Smooth muscle cell (in vitro differentiated cells): ENCODE data around the gene C13orf46. TPM values are rescaled to one million over a fixed set of nuclear protein-coding genes. Genes with fewer than 3 reads are reported as not detected.

Source experiments
- DNase-seq: peaks from one replicate; lab custom pipeline; 2025; ENCODE audit not compliant: unreplicated experiment; lab: John Stamatoyannopoulos, UW
- H2AFZ ChIP-seq: fragments of 200-600 bp; sonication (generic); 2 replicates; pipeline ENCODE4 v1.6.0; 2016; ENCODE audit warnings: antibody characterized with exemption, low read depth, mild to moderate bottlenecking
- H3F3A ChIP-seq: fragments of 200-600 bp; sonication (generic); 2 replicates; pipeline ENCODE4 v1.6.0; 2017; ENCODE audit warnings: antibody characterized with exemption, low read depth
- H3K27ac ChIP-seq: fragments of 200-600 bp; sonication (generic); 2 replicates; pipeline ENCODE4 v1.5.1; 2016; ENCODE audit warnings: low read depth, mild to moderate bottlenecking
- H3K27me3 ChIP-seq: fragments of 200-600 bp; sonication (generic); 2 replicates; pipeline ENCODE4 v1.6.1; 2016; ENCODE audit warnings: low read depth, mild to moderate bottlenecking
- H3K36me3 ChIP-seq: fragments of 200-600 bp; sonication (generic); 2 replicates; pipeline ENCODE4 v1.5.1; 2016; ENCODE audit warnings: low read depth
- H3K4me1 ChIP-seq: fragments of 200-600 bp; sonication (generic); 2 replicates; pipeline ENCODE4 v1.5.1; 2016; ENCODE audit warnings: low read depth
- H3K4me2 ChIP-seq: fragments of 200-600 bp; sonication (generic); 2 replicates; pipeline ENCODE4 v1.6.0; 2016; ENCODE audit warnings: mild to moderate bottlenecking
- H3K4me3 ChIP-seq: fragments of 200-600 bp; sonication (generic); 2 replicates; pipeline ENCODE4 v1.5.1; 2016; ENCODE audit warnings: mild to moderate bottlenecking
- H3K79me2 ChIP-seq: fragments of 200-600 bp; sonication (generic); 2 replicates; pipeline ENCODE4 v1.6.0; 2016; ENCODE audit warnings: low read depth, mild to moderate bottlenecking
- H3K9ac ChIP-seq: fragments of 200-600 bp; sonication (generic); 2 replicates; pipeline ENCODE4 v1.6.0; 2016; ENCODE audit warnings: low read depth
- H3K9me3 ChIP-seq: fragments of 200-600 bp; sonication (generic); replicated peaks from 2 replicates; pipeline ENCODE4 v1.5.1; 2016; ENCODE audit warnings: low read depth
- H4K20me1 ChIP-seq: fragments of 200-600 bp; sonication (generic); 2 replicates; pipeline ENCODE4 v1.6.0; 2016; ENCODE audit warnings: low read depth
- CTCF ChIP-seq: fragments of 200-600 bp; sonication (generic); IDR thresholded peaks from 2 replicates; pipeline ENCODE4 v1.5.1; 2017; ENCODE audit warnings: borderline replicate concordance, mild to moderate bottlenecking, antibody characterized with exemption; ENCODE audit not compliant: insufficient read depth, poor library complexity, severe bottlenecking
- WGBS: methylation state at CpG from one replicate; pipeline ENCODE4 v1.1.7; 2016; ENCODE audit warnings: low lambda C conversion rate; 5-methylcytosine and 5-hydroxymethylcytosine counted together
- polyA plus RNA-seq: library from polyadenylated mRNA; unstranded; fragments of >200 nt; fragmentation: Nextera tagmentation; extraction: Ambion mirVana; gene quantifications from 2 replicates; pipeline ENCODE4 v1.2.1, GENCODE V29; 2016
- total RNA-seq: library from RNA; depleted of rRNA; stranded (reverse); fragments of >200 nt; gene quantifications from 2 replicates; pipeline ENCODE4 v1.2.3, GENCODE V29; 2014

C13orf46 gene
- total and polyA plus RNA-seq, 2 experiments from 2014 or later: 0.26 to 5.8 TPM

- 97% methylated on average over 20 of the region's 20 CpGs for WGBS
- Histone ChIP-seq H3K4me3 (no peak overlapping the region), H3K4me2 (no peak overlapping the region)
Observed at GRCh38 chr13:113969973-113970611, 3.8 kb downstream of the C13orf46 start.

DNA sequence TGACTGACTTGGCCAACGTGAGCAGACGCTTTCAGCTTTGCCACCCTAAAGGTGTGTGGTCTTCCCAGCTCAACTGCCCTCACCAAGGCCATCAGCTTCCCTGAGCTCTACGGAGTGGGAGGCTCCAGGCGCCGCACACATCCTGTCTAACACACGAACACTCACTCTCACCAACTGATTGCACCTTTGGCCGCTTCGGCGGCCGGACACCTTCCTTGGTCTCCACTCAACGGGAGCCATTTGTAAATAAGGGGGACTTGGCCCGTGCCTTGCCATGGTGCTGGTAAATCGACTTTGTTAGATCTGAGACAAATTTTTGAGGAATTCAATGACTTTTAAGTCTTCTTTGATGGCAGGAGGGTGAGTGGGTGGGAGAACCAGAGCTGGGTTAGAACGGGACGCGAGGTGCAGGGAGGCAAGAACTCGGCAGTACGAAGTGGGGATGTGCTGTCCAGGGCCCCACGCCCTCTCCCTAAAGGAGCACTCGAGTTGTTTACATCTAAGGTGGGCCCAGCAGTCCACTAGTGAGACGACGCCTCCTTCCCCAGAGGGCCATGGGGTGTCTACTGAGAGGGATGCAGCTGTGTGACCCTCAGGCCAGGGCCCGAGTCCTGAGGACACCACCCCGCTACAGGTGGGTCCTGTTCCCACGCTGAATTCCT is 4.4 kb downstream of the C13orf46 start:
- H3K27me3 ChIP-seq: no peaks in the 10 kb centered on the region
- no peak overlapping the region for H2AFZ ChIP-seq
- no peaks in the 10 kb centered on the region for H4K20me1 ChIP-seq
- H3K36me3 ChIP-seq: no peaks in the 10 kb centered on the region
- H3K9me3 ChIP-seq: no peaks in the 10 kb centered on the region
- H3K4me1 ChIP-seq: no peaks in the 10 kb centered on the region
- 97% methylated on average over 25 of the region's 25 CpGs for WGBS
- no peak overlapping the region for H3K4me3 ChIP-seq
- H3F3A ChIP-seq: no peaks in the 10 kb centered on the region
- no peak for TF ChIP-seq CTCF
- no peaks in the 10 kb centered on the region for H3K79me2 ChIP-seq
- H3K4me2 ChIP-seq: no peak overlapping the region
- no peak overlapping the region for H3K27ac ChIP-seq
- H3K9ac ChIP-seq: no peak overlapping the region
- no peak for DNase-seq

More at GRCh38 chr13:113969973-113970611, 3.8 kb downstream of the C13orf46 start:
- no peaks in the 10 kb centered on the region for H4K20me1 ChIP-seq
- TF ChIP-seq CTCF: no peak
- no peaks in the 10 kb centered on the region for H3K79me2 ChIP-seq
- H3K9me3 ChIP-seq: no peaks in the 10 kb centered on the region
- no peak overlapping the region for H3K9ac ChIP-seq
- no peaks in the 10 kb centered on the region for H3K4me1 ChIP-seq
- H2AFZ ChIP-seq: no peak overlapping the region
- no peaks in the 10 kb centered on the region for H3F3A ChIP-seq
- H3K27me3 ChIP-seq: no peaks in the 10 kb centered on the region
- no peak overlapping the region for H3K27ac ChIP-seq
- DNase-seq: no peak
- no peaks in the 10 kb centered on the region for H3K36me3 ChIP-seq

- Histone ChIP-seq H3K27ac (no peak overlapping the region), H3K4me3 (no peak overlapping the region), H3K36me3 (no peaks in the 10 kb centered on the region), H3K27me3 (no peaks in the 10 kb centered on the region), H3K4me2 (no peak overlapping the region), H3K9me3 (no peaks in the 10 kb centered on the region), H3K9ac (no peak overlapping the region), H3F3A (no peaks in the 10 kb centered on the region), H3K4me1 (no peaks in the 10 kb centered on the region), H3K79me2 (no peaks in the 10 kb centered on the region), H2AFZ (no peak overlapping the region), H4K20me1 (no peaks in the 10 kb centered on the region)
- DNase-seq: no peak
- 98% methylated on average over 17 of the region's 17 CpGs for WGBS
- no peak for TF ChIP-seq CTCF
Observed at GRCh38 chr13:113968463-113969310, 5.2 kb downstream of the C13orf46 start.
